GM18499 (cell line): ENCODE data around the gene CCDC18.
A peak's percentile ranks its signal among the peaks of the same experiment; 100 is the strongest.
"Not testable (repeated sequence)": the region's sequence is repeated elsewhere in the genome, so short reads cannot be mapped to it uniquely, and the experiment has no call there.

Experiments used
- ATAC-seq: cut with Tn5 transposase; IDR thresholded peaks from one replicate; pipeline ENCODE4 v1.9.1; 2021; ENCODE audit warnings: moderate number of reproducible peaks; ENCODE audit not compliant: insufficient read depth, unreplicated experiment

Gene CCDC18, protein sequence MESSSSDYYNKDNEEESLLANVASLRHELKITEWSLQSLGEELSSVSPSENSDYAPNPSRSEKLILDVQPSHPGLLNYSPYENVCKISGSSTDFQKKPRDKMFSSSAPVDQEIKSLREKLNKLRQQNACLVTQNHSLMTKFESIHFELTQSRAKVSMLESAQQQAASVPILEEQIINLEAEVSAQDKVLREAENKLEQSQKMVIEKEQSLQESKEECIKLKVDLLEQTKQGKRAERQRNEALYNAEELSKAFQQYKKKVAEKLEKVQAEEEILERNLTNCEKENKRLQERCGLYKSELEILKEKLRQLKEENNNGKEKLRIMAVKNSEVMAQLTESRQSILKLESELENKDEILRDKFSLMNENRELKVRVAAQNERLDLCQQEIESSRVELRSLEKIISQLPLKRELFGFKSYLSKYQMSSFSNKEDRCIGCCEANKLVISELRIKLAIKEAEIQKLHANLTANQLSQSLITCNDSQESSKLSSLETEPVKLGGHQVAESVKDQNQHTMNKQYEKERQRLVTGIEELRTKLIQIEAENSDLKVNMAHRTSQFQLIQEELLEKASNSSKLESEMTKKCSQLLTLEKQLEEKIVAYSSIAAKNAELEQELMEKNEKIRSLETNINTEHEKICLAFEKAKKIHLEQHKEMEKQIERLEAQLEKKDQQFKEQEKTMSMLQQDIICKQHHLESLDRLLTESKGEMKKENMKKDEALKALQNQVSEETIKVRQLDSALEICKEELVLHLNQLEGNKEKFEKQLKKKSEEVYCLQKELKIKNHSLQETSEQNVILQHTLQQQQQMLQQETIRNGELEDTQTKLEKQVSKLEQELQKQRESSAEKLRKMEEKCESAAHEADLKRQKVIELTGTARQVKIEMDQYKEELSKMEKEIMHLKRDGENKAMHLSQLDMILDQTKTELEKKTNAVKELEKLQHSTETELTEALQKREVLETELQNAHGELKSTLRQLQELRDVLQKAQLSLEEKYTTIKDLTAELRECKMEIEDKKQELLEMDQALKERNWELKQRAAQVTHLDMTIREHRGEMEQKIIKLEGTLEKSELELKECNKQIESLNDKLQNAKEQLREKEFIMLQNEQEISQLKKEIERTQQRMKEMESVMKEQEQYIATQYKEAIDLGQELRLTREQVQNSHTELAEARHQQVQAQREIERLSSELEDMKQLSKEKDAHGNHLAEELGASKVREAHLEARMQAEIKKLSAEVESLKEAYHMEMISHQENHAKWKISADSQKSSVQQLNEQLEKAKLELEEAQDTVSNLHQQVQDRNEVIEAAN (N-terminal part only)

DNA sequence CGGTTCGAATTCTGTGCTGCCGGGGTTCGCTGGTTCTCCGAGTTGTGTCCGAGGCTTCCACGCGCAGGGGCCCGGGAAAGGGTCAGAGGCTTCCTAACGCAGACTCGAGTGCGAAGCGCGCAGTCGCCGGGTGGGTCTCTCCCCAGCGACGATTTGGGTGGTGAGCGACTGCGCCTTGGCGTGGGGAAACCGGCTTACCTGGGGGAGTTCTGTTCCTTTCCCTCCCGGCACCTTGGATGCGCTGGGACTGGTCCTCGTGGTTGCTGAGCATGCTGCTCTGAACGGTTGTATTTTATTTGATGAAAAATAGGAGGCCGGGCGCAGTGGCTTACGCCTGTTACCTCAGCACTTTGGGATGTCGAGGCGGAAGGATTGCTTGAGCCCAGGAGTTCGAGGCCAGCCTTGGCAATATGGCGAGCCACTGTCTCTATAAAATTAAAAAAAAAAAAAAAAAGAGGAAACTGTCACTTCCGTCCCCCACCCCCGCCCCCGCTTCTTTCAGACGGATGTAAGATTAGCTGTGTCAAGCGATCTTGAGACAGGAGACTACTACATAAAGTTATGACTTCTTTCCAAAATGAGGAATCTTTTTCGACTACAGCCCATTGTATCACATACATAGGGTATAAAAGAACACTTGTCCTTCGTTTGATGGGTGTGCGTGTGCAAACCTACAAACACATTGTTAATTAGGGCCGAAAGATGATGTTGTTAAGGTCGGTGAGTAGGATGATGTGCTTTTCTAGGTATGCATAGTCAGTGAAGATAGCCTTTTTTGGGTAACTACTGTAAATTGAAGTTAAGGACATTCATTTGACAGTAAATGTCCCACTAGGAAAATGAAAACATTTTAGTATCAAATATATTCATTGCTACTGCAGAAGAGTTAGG lies at the start of gene CCDC18:
Gene CCDC18, plus strand, starts transcription at position 2 of the 891 bp plus-strand sequence. CDS start 2,638 bp downstream, outside the sequence.
- peak; percentile 1 for ATAC-seq

DNA sequence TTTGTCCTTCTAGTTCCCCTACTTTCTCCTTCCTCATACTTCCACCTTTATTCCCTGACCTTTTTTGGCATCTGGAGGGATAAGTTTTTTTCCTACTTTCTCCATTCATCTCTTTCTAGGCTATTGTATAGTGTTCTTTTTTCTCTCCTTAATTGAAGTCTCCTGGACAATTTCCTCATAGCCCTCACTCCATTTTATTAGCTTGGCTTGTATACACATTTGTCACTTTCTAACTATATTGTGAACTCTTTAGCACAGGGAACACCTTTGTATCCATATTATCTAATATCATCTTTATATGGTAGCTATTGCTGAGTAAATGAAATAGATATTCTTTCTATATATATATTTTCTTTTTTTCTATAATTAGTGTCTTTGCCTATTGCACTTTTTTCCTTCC lies 47.9 kb upstream of the CCDC18 start:
- ATAC-seq, result no peak

DNA sequence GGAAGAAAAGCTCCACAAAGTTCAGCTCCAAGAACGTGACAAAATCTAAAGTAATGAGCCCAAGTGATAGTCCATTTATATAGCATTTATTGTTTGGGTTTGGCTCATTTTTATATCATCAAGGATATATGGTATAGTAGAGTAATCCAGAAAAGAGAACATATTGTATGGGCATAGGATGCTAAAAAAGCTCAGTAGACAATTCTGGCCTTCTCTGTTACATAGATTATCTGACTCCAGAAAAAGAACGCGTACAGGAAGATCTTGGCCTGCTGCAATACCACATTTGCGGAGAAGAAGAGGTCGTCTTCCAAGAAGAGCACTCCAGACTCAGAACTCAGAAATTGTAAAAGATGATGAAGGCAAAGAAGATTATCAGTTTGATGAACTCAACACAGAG lies 44.1 kb upstream of the CCDC18 start:
- ATAC-seq, result no peak

DNA sequence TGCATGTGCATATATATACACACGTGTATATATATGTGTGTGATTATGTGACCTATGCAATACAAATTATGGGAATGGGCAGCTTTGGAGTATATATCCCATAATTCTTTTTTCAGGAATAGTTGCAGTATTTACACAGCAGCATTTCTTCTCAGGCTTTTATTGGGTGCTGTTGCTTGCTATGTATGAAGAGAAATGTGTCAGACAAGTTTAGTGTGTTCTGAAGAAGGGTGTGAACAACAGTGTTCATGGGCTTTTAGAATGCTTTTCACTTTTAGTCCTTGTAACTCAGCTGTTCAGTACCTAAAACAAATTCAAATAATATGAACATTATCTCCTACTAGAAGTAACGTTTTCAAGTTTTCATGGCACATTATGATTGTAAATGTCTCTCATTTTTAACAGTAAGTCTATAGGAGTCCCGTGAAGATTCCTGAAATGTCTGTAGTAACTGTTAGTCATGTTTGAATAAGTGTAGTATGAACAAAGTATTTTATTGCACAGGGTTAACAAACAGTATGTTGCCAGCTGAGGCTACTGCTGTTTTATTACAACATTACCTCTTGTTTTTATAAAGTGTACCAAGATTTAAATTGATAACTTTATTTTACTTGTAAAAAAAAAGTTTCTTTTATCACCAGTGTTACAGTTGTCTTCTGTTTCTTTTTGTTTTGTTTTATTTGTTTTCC lies 42.8 kb upstream of the CCDC18 start:
- no peak for ATAC-seq

DNA sequence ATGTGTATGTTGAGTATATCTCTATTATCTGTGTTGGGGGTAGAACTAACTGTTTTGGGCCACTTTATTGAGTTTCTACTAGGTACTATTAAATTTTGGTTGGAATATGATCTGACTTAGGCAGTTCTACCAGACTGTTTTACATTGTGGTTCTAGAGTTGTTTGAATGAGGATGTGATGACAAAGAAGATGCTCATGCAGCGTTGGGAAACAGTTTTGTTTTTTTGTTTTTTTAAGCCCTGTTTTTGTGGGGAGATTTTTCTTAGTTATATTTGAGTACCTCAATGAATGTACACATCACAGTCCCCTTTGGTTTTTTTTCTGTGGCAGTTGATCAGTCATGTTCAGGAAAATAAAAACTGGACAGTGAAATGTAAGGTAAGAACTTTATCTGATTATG lies 40.4 kb upstream of the CCDC18 start:
- ATAC-seq, result no peak

DNA sequence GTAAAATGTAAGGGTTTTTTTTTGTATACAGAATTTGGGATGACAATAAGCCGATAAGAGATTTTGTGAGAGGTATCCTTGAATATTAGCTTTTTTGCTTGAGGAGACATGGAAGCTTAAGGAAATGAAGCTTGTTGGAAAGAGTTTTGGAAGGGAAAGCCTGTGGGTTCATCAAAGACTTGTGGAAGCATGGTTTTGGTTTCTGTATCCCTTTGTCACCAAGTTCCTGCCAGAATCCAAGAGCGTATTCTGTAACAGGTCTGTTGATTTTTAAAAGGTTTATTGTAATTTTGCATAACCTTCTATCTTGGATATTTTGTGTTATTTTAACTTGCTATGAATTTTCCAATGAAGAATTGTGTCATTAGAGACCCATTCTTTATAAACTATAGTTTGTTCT lies 38.4 kb upstream of the CCDC18 start:
- ATAC-seq, result no peak

DNA sequence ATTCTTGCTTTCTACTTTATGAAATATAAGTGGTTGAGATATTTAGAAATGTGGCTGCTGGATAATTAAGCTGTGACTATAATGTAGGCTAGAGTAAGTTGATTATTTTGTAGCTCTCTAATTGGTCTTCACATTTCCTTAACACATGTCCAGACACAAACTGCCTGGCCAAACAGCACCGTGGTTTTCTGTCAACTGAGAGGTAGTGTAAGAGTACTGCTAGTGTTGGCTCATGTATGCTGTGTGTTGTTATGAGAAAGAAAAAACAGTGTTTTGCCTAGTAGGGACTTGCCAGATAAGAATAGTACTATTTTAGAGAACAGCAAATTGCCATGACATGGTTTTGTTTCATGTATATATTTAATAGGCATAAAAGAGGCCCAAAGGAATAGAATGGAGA lies 37.4 kb upstream of the CCDC18 start:
- ATAC-seq, result no peak

DNA sequence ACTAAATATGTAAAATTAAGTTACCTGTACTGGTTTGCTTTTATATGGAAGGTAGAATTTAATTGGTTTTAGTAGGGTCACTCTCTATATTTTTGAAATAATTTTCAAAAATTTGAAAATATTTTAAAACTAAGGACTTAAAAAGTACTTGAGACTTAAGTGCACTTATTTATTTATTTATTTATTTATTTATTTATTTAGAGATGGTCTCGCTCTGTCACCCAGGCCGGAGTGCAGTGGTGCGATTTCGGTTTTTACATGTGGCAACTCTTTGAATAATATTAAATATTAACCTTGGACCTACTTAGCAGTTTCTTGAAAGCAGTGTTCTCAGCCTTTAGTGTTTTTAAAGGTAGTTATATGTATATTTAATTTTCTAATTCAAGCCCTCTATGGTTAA lies 36.8 kb upstream of the CCDC18 start:
- ATAC-seq, result no peak

DNA sequence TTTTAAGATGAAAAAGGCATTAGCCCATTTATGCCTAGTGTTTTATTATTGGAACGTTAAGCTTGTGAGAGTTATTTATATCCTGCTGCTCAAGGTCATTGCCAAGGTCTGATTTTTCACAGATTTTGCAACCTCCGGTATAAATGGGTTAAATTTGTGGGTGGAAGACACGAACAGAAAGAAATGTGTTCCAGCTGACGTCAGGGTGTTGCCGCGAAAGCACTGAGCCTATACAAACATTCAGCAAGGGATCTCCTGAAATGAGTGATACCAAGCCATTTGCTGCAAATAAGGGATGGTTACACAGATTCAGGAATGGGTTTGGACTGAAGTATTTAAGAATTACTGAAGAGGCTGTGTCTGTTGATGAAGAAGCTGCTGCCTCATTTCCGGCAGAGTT lies 32.5 kb upstream of the CCDC18 start:
- ATAC-seq, result no peak

DNA sequence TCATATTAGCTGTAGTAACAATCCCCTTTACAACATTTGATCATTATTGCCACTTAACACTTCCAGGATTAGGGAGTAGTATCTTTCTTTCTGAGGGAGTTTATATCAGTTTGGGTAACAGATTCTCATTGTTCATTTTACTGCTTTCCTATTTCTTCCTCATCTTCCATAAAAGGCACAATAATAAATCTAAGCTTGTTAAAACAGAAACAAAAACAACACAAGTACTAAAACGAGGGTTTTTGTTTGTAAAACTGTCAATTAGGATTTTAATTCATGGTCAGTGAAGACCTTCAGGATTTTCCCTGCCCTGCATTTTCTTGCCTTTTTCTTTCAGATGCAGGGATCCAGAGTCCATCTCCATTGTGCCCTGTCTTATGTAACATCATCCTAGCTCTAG lies 29.8 kb upstream of the CCDC18 start:
- ATAC-seq, result no peak

DNA sequence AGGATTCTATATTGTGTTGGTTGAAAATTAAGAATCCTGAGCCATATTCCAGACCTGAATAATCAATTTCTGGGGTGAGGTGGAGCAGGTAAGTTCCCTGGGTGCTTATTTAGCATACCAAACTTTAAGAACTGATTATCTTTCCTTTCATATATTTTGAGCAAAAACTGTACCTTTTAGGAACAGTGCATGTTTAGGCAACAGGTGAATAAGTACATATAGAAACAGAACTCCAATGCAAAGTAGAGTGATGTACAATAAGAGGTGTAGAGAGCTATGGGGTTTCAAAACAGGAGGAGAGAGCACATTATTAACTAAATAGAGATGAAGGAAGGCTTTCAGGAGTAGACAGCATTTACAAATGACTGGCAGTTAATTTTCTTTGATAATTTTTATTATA lies 29.1 kb upstream of the CCDC18 start:
- no peak for ATAC-seq

DNA sequence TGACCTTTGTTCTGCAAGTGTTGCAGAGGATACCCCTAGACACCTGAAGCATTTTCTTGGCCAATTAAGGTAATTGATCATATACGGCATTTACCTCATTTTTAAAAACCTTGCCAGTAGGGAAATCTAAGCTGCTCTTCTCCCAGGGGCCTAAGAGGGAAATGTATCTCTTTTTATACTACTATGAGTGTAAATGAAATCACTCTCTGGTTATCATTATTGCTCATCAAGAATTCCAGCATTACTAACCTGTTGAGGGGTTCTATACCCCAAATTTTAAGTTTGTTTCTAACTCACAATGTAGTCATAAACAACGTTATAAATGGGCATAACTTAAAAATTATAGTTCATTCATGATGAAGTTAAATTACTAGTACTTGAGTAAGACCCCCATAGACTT lies 27.7 kb upstream of the CCDC18 start:
- ATAC-seq, result no peak

DNA sequence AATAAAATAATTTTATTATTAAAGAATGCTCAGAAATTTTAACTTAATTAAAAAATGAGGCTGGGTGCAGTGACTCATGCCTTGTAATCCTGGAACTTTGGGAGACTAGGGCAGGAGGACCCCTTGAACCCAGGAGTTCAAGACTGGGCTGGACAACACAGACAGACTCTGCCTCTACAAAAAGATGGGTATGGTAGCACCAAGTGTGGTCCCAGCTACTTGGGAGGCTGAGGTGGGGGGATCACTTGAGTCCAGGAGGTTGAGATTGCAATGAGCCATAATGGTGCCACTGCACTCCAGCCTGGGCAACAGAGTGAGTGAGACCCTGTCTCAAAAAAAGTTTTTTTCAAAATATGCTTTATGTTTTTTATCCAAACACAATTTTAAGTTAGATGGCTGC lies 25.6 kb upstream of the CCDC18 start:
- ATAC-seq, result no peak

DNA sequence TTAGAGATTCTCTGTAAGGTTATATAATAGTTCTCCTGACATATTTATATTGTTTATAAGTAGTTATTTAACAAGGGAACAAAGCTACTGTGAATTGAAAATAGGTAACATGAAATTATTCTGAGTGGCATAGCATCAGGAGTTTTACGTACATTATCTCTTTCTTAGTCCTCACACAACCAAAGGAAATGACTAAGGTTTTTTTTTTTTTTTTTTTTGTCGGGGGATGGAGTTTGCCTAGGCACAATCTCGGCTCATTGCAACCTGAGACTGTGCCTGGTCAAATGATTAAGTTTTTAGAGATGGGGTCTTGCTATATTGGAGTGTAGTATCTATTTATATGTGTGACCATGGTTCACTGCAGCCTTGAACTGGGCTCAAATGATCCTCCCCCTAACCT lies 25.2 kb upstream of the CCDC18 start:
- no peak for ATAC-seq

DNA sequence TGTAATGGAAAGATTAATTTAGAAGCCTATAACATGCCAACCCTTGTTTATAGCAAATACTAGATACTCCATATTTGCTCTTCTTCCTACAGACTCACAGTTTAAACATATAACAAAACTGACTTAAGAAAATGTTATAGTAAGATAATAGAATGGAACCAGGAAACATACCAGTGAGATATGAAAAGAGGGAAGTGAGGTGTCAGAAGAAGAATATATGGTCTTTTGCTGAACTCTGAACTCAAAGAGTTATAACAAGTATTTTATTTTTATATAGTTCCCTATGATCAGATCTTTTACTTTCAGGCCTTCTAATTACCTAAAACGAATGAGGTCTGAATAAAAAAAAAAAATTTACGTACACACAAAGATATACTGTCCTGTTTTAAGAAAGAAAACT lies 21.2 kb upstream of the CCDC18 start:
- no peak for ATAC-seq

DNA sequence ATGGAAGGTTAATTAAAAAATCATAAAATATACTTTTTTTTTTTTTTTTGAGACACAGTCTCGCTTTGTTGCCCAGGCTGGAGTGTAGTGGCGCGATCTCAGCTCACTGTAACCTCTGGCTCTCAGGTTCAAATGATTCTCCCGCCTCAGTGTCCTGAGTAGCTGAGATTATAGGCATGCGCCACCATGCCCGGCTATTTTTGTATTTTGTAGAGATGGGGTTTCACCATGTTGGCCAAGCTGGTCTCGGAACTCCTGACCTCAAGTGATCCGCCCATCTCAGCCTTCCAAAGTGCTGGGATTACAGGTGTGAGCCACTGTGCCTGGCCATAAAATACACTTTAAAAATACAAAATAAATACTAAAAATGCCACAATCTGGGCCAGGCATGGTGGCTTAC lies 17.2 kb upstream of the CCDC18 start:
- ATAC-seq, result not testable (repeated sequence)

DNA sequence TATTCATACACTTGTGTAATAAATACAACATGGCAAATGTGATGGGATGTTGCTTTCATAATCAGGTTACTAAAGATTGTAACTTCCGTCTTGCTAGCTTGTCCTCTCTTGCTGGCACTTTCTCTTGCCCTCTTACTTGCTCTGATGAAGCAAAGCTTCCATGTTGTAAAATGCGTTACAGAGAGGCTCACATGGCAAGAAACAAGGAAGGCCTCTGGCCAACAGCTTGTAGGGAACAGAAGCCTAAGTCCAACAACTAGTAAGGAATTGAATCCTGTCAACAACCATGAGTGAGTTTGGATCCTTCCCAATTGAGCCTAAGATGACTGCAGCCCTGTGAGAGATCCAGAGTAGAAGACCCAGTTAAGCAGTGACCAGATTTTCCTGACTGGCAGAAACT lies 15.7 kb upstream of the CCDC18 start:
- ATAC-seq, result no peak

DNA sequence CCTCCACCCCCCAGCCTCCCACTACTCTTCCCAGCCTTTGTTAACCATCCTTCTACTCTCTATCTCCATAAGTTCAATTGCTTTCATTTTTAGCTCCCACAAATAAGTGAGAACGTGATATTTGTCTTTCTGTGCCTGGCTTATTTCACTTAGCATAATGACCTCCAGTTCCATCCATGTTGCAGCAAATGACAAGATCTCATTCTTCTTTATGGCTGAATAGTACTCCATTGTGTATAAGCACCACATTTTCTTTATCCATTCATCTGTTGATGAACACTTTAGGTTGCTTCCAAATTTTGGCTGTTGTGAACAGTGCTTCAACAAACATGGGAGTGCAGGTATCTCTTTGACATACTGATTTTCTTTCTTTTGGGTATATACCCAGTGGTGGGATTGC lies 14.6 kb upstream of the CCDC18 start:
- not testable (repeated sequence) for ATAC-seq

DNA sequence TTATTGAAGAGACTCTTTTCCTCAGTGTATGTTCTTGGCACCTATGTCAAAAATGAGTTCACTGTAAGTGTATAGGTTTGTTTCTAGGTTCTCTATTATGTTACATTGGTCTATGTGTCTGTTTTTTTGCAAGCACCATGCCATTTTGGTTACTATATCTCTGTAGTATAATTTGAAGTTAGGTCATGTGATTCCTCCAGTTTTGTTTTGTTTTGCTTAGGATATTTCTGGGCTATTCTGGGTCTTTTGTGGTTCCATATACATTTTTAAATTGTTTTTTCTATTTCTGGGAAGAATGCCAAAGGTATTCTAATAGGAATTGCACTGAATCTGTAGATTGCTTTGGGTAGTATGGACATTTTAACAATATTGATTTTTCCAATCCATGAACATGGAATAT lies 13.5 kb upstream of the CCDC18 start:
- no peak for ATAC-seq
